ENCODE measurements around the gene SH3PXD2A.

The SH3PXD2A gene

GRCh38 chr10:103855424-103855823 lies at the start of gene SH3PXD2A:
Gene SH3PXD2A (minus strand): TSS chr10:103855576. CDS start chr10:103855266, 310 bp downstream.
- peak; percentile 23 for DNase-seq (ENCODE audit: low spot score)

- DNase-seq (ENCODE audit: low spot score): no peak
Observed at GRCh38 chr10:103901299-103901698, 45.9 kb upstream of the SH3PXD2A start.

GRCh38 chr10:103899312-103899711 lies 43.9 kb upstream of the SH3PXD2A start:
- no peak for DNase-seq (ENCODE audit: low spot score)

GRCh38 chr10:103897241-103897774 lies 41.9 kb upstream of the SH3PXD2A start:
- no peak for DNase-seq (ENCODE audit: low spot score)

- no peak for DNase-seq (ENCODE audit: low spot score)
Observed at GRCh38 chr10:103896225-103896624, 40.8 kb upstream of the SH3PXD2A start.

- DNase-seq (ENCODE audit: low spot score): no peak
Observed at GRCh38 chr10:103895411-103896186, 40.2 kb upstream of the SH3PXD2A start.

GRCh38 chr10:103894441-103894864 lies 39.1 kb upstream of the SH3PXD2A start:
- no peak for DNase-seq (ENCODE audit: low spot score)

- no peak for DNase-seq (ENCODE audit: low spot score)
Observed at GRCh38 chr10:103893817-103894216, 38.4 kb upstream of the SH3PXD2A start.

GRCh38 chr10:103892181-103892580 lies 36.8 kb upstream of the SH3PXD2A start:
- DNase-seq (ENCODE audit: low spot score): no peak

- DNase-seq (ENCODE audit: low spot score): no peak
Observed at GRCh38 chr10:103890688-103891087, 35.3 kb upstream of the SH3PXD2A start.

- no peak for DNase-seq (ENCODE audit: low spot score)
Observed at GRCh38 chr10:103890194-103890658, 34.9 kb upstream of the SH3PXD2A start.

GRCh38 chr10:103889121-103889720 lies 33.8 kb upstream of the SH3PXD2A start:
- DNase-seq (ENCODE audit: low spot score): no peak

- DNase-seq (ENCODE audit: low spot score): peak; percentile 72
Observed at GRCh38 chr10:103888113-103888841, 32.9 kb upstream of the SH3PXD2A start.

GRCh38 chr10:103885617-103886016 lies 30.2 kb upstream of the SH3PXD2A start:
- DNase-seq (ENCODE audit: low spot score): no peak

- DNase-seq (ENCODE audit: low spot score): peak; percentile 71
Observed at GRCh38 chr10:103884681-103885139, 29.3 kb upstream of the SH3PXD2A start.

GRCh38 chr10:103882285-103883007 lies 27.1 kb upstream of the SH3PXD2A start:
- DNase-seq (ENCODE audit: low spot score): no peak

GRCh38 chr10:103881416-103882284 lies 26.3 kb upstream of the SH3PXD2A start:
- no peak for DNase-seq (ENCODE audit: low spot score)

GRCh38 chr10:103879831-103880230 lies 24.5 kb upstream of the SH3PXD2A start:
- no peak for DNase-seq (ENCODE audit: low spot score)

GRCh38 chr10:103879409-103879808 lies 24.0 kb upstream of the SH3PXD2A start:
- no peak for DNase-seq (ENCODE audit: low spot score)

- DNase-seq (ENCODE audit: low spot score): peak; percentile 49
Observed at GRCh38 chr10:103877861-103878260, 22.5 kb upstream of the SH3PXD2A start.

- DNase-seq (ENCODE audit: low spot score): no peak
Observed at GRCh38 chr10:103876155-103876554, 20.8 kb upstream of the SH3PXD2A start.
